K562 (cell line): ENCODE results near the gene KAT6B. TPM values are rescaled to one million over a fixed set of nuclear protein-coding genes. Genes with fewer than 3 reads are reported as not detected.

Experiments used
- ATAC-seq: fragments of 200-7000 bp; cut with Tn5 transposase; 3 replicates; pipeline ENCODE4 v1.9.1; 2020; ENCODE audit warnings: moderate library complexity
- BruUV-seq: library from RNA; stranded (reverse); fragments of 400-500 nt; replicated peaks from 2 replicates; lab custom pipeline; 2021; lab: Mats Ljungman, UMichigan
- CTCF ChIA-PET: fragments of 300-600 bp; formaldehyde crosslinking; extraction: SDS; loops from one replicate; lab custom pipeline; 2021; ENCODE audit warnings: low intra/inter-chr PET ratio; lab: Yijun Ruan, JAX
- POLR2A ChIA-PET: fragments of 300-600, 350-650 bp; sonication (Branson Sonifier 250); formaldehyde crosslinking; extraction: SDS; loops from one replicate; lab custom pipeline; 2021; ENCODE audit warnings: antibody characterized with exemption, inconsistent platforms; lab: Yijun Ruan, JAX
- DNase-seq, 4 experiments: peaks; one replicate each; pipeline versions ENCODE4 v3.0.0 to v3.0.0-alpha.2; 2011 to 2018; ENCODE audit warnings: low spot score in 3 of 4, mixed read lengths in 3 of 4; ENCODE audit errors: extremely low read depth in 1 of 4
- FAIRE-seq: peaks from 2 replicates; lab custom pipeline; 2011; peaks lifted over from hg19 to GRCh38; lab: Jason Lieb, UNC
- H2AFZ ChIP-seq: 2 replicates; pipeline ENCODE4 v1.6.0; 2011; ENCODE audit warnings: low read depth, low read length, control low read depth, inconsistent platforms
- H3K27ac ChIP-seq: fragments of 200-600 bp; 3 replicates; pipeline ENCODE4 v1.8.0; 2011; ENCODE audit warnings: low read depth, mild to moderate bottlenecking, control low read depth, inconsistent platforms, low read length, moderate library complexity, mixed read lengths; ENCODE audit errors: extremely low read depth
- H3K27me3 ChIP-seq, 2 experiments: fragments of 300-600 bp in 1 of 2; 2 replicates in 1 of 2; 3 replicates in 1 of 2; pipeline versions ENCODE4 v1.6.0 to v1.8.0; 2011; ENCODE audit warnings: inconsistent platforms in 2 of 2, low read length in 2 of 2, mild to moderate bottlenecking in 1 of 2, mixed read lengths in 1 of 2, moderate library complexity in 1 of 2; ENCODE audit not compliant: control insufficient read depth in 2 of 2, insufficient read depth in 2 of 2
- H3K36me3 ChIP-seq: fragments of 300-600 bp; 3 replicates; pipeline ENCODE4 v1.8.0; 2011; ENCODE audit warnings: mild to moderate bottlenecking, low read length, inconsistent platforms; ENCODE audit not compliant: control insufficient read depth, insufficient read depth
- H3K4me1 ChIP-seq, 2 experiments: fragments of 200-600 bp in 1 of 2; replicated peaks in 1 of 2; 2 replicates in 1 of 2; 3 replicates in 1 of 2; pipeline versions ENCODE4 v1.5.1 to v1.8.0; 2011; ENCODE audit warnings: inconsistent platforms in 2 of 2, low read length in 2 of 2, mild to moderate bottlenecking in 1 of 2, mixed read lengths in 1 of 2, moderate library complexity in 1 of 2; ENCODE audit not compliant: control insufficient read depth in 2 of 2, insufficient read depth in 2 of 2
- H3K4me2 ChIP-seq: 2 replicates; pipeline ENCODE4 v1.6.1; 2011; ENCODE audit warnings: low read length, control low read depth, inconsistent platforms, mixed read lengths; ENCODE audit not compliant: insufficient read depth
- H3K4me3 ChIP-seq: fragments of 200-600 bp; sonication (generic), shearing (Covaris generic); 2 replicates; pipeline ENCODE4 v1.5.1; 2016; ENCODE audit warnings: control low read depth, inconsistent platforms
- H3K79me2 ChIP-seq: fragments of 200-600 bp; 3 replicates; pipeline ENCODE4 v1.8.0; 2011; ENCODE audit warnings: low read length, inconsistent platforms; ENCODE audit not compliant: control insufficient read depth, insufficient read depth
- H3K9ac ChIP-seq, 2 experiments: 2 replicates each; pipeline versions ENCODE4 v1.6.0 to v1.6.1; 2011; ENCODE audit warnings: low read depth in 2 of 2, low read length in 2 of 2, control low read depth in 1 of 2, inconsistent platforms in 1 of 2, mild to moderate bottlenecking in 1 of 2, mixed read lengths in 1 of 2; ENCODE audit not compliant: insufficient read depth in 1 of 2
- H3K9me1 ChIP-seq: one replicate; pipeline ENCODE4 v1.6.0; 2011; ENCODE audit warnings: inconsistent platforms, mild to moderate bottlenecking, low read length, moderate library complexity; ENCODE audit not compliant: control insufficient read depth, insufficient read depth
- H3K9me3 ChIP-seq: replicated peaks from 2 replicates; pipeline ENCODE4 v1.5.1; 2011; ENCODE audit warnings: low read depth, low read length, inconsistent platforms; ENCODE audit not compliant: control insufficient read depth, insufficient read depth
- H4K20me1 ChIP-seq: replicated peaks from 2 replicates; pipeline ENCODE4 v1.6.1; 2011; ENCODE audit warnings: low read length, inconsistent platforms, mixed read lengths; ENCODE audit not compliant: control insufficient read depth, insufficient read depth
- ARID1B ChIP-seq: fragments of 450-650 bp; IDR thresholded peaks from 2 replicates; pipeline ENCODE4 v1.6.1; 2016; ENCODE audit warnings: antibody characterized with exemption, mild to moderate bottlenecking, inconsistent platforms
- ATF3 ChIP-seq, 2 experiments: fragments of 450-650 bp in 1 of 2; sonication (generic) in 1 of 2; formaldehyde crosslinking in 1 of 2; IDR thresholded peaks in 1 of 2; conservative IDR thresholded peaks in 1 of 2; 2 replicates each; pipeline versions ENCODE4 v1.6.1 to v1.8.1; 2016 to 2023; ENCODE audit warnings: mild to moderate bottlenecking in 2 of 2, moderate library complexity in 2 of 2, inconsistent platforms in 1 of 2, missing genetic modification reagents in 1 of 2
- FOSL1 ChIP-seq: fragments of 200-800 bp; sonication (Bioruptor generic); conservative IDR thresholded peaks from 2 replicates; pipeline ENCODE4 v1.6.1; 2016; ENCODE audit warnings: missing genetic modification characterization, missing compliant biosample characterization
- FOXK2 ChIP-seq, 2 experiments: fragments of 450-650 bp; IDR thresholded peaks in 1 of 2; conservative IDR thresholded peaks in 1 of 2; 2 replicates each; pipeline ENCODE4 v1.6.1; 2016; ENCODE audit warnings: low read depth in 2 of 2, mild to moderate bottlenecking in 1 of 2
- JUN ChIP-seq, 2 experiments: sonication (generic) in 1 of 2; formaldehyde crosslinking in 1 of 2; IDR thresholded peaks; 2 replicates each; pipeline versions ENCODE4 v1.6.1 to v1.8.0; 2012 to 2022; ENCODE audit warnings: borderline replicate concordance in 2 of 2, mild to moderate bottlenecking in 2 of 2, improper control_type of control experiment in 1 of 2, low read depth in 1 of 2, low read length in 1 of 2, missing genetic modification reagents in 1 of 2
- JUND ChIP-seq, 2 experiments: IDR thresholded peaks; 2 replicates in 1 of 2; 3 replicates in 1 of 2; pipeline ENCODE4 v1.6.1; 2011; ENCODE audit warnings: borderline replicate concordance in 2 of 2, low read depth in 2 of 2, low read length in 2 of 2, improper control_type of control experiment in 1 of 2, missing biosample characterization in 1 of 2, missing genetic modification characterization in 1 of 2, missing genetic modification reagents in 1 of 2
- KDM1A ChIP-seq, 2 experiments: fragments of 450-650 bp; IDR thresholded peaks; 2 replicates each; pipeline ENCODE4 v1.6.1; 2016; ENCODE audit warnings: mild to moderate bottlenecking in 2 of 2
- MEIS2 ChIP-seq: fragments of 450-650 bp; IDR thresholded peaks from 2 replicates; pipeline ENCODE4 v1.6.1; 2014; ENCODE audit warnings: mild to moderate bottlenecking; ENCODE audit not compliant: partially characterized antibody
- NFATC3 ChIP-seq: fragments of 450-650 bp; IDR thresholded peaks from 2 replicates; pipeline ENCODE4 v1.6.1; 2017; ENCODE audit warnings: mild to moderate bottlenecking
- NR2C2 ChIP-seq, 2 experiments: fragments of 200-800 bp in 1 of 2; sonication (Bioruptor generic) in 1 of 2; sonication (generic) in 1 of 2; formaldehyde crosslinking in 1 of 2; IDR thresholded peaks; 2 replicates each; pipeline versions ENCODE4 v1.6.1 to v1.8.0; 2016 to 2022; ENCODE audit warnings: mild to moderate bottlenecking in 1 of 2, missing compliant biosample characterization in 1 of 2, missing genetic modification characterization in 1 of 2, missing genetic modification reagents in 1 of 2
- SMARCA4 ChIP-seq: fragments of 450-650 bp; IDR thresholded peaks from 2 replicates; pipeline ENCODE4 v1.6.1; 2016
- SMARCE1 ChIP-seq: fragments of 450-650 bp; IDR thresholded peaks from 2 replicates; pipeline ENCODE4 v1.7.1; 2016; ENCODE audit warnings: mild to moderate bottlenecking
- SOX6 ChIP-seq: fragments of 450-650 bp; IDR thresholded peaks from 2 replicates; pipeline ENCODE4 v1.6.1; 2014; ENCODE audit warnings: mild to moderate bottlenecking
- TRIM25 ChIP-seq: fragments of 450-650 bp; IDR thresholded peaks from 2 replicates; pipeline ENCODE4 v1.7.0; 2016; ENCODE audit warnings: borderline replicate concordance
- ZNF217 ChIP-seq: sonication (generic); formaldehyde crosslinking; IDR thresholded peaks from 2 replicates; pipeline ENCODE4 v1.8.0; 2022; ENCODE audit warnings: mild to moderate bottlenecking, missing genetic modification reagents
- ZNF699 ChIP-seq: fragments of 250-450 bp; sonication (Bioruptor Pico); IDR thresholded peaks from 2 replicates; pipeline ENCODE4 v1.8.0; 2021; ENCODE audit warnings: mild to moderate bottlenecking, moderate library complexity; ENCODE audit not compliant: insufficient replicate concordance
- WGBS: fragments of 100-300 bp; shearing (Covaris generic); methylation state at CpG from one replicate; pipeline ENCODE4 v1.1.6; 2016; ENCODE audit warnings: low coverage, mixed read lengths; ENCODE audit not compliant: insufficient coverage; ENCODE audit errors: missing lambda C conversion rate; 5-methylcytosine and 5-hydroxymethylcytosine counted together
- in situ Hi-C: fragments of 300-500 bp; cut with MboI; formaldehyde crosslinking; loops from 4 replicates; pipeline ENCODE4 v1.15.0; 2018; ENCODE audit warnings: inconsistent platforms, mixed read lengths
- intact Hi-C: fragments of 100-400 bp; cut with micrococcal nuclease; formaldehyde crosslinking; loops from 2 replicates; pipeline ENCODE4 v1.14.2; 2022
- polyA plus RNA-seq, 8 experiments: library from polyadenylated mRNA; depleted of rRNA in 4 of 8; stranded (reverse) in 5 of 8; unstranded in 3 of 8; fragments of >200 nt; fragmentation: Nextera tagmentation in 2 of 8; fragmentation: Illumina TruSeq in 1 of 8; extraction: Ambion mirVana in 2 of 8; extraction: Trizol in 1 of 8; gene quantifications; 2 replicates each; pipeline versions ENCODE4 v1.2.1 to v1.2.3, GENCODE V29; 2011 to 2014; ENCODE audit warnings: inconsistent platforms in 1 of 8, missing spikeins in 1 of 8
- total RNA-seq, 7 experiments: library from RNA; depleted of rRNA in 6 of 7; stranded (reverse); fragments of >200 nt in 6 of 7; fragmentation: Illumina TruSeq in 2 of 7; extraction: Trizol in 2 of 7; gene quantifications; 2 replicates each; pipeline versions ENCODE4 v1.2.1 to v1.2.3, GENCODE V29; 2011 to 2021; ENCODE audit warnings: low replicate concordance in 1 of 7

The KAT6B gene
- total and polyA plus RNA-seq, 9 of the 15 experiments (the other 6 are each of a cell fraction or from before 2014, with no cell fraction given) = 1.4 to 9.2 (median 6.8) TPM

GRCh38 chr10:74799721-74800221 lies 26.6 kb upstream of the KAT6B start:
- Histone ChIP-seq H3K9ac (no peak overlapping the region), H4K20me1 (no peaks in the 10 kb centered on the region), H3K4me1 (no peaks in the 10 kb centered on the region), H3K9me1 (no peaks in the 10 kb centered on the region), H3K27me3 (peaks cover 10 to 11% of the 10 kb centered on the region in 2 experiments), H3K36me3 (no peaks in the 10 kb centered on the region), H3K4me2 (no peak overlapping the region)
- POLR2A ChIA-PET = no interaction called here
- ATAC-seq = no peak; the same call in 2 of the 3 replicates
- no peak for FAIRE-seq
- BruUV-seq = no TSS peak
- 6% methylated on average over 5 of the region's 5 CpGs for WGBS
- intact Hi-C loops = no loop called here
- peak in 1 of 2 experiments; percentile 23; a peak in 1 of 4 replicates for TF ChIP-seq KDM1A (IDR thresholded peaks at IDR 0.05)
- 0 out of 4 replicates have a peak, but pooled peaks of 1 of the 2 experiments have one; percentile 26 for TF ChIP-seq FOXK2 (conservative IDR thresholded peaks at IDR 0.05 in 1 of 2, IDR thresholded peaks at IDR 0.05 in 1 of 2; ENCODE audit: low read depth in 2 of 2)
- peak; percentile 25 for TF ChIP-seq MEIS2
- TF ChIP-seq ARID1B = 0 out of 2 replicates have a peak, but pooled peaks have one; percentile 36
- peak; percentile 89 for TF ChIP-seq FOSL1 (tag)
- TF ChIP-seq SMARCA4 = peak; percentile 38; the same call in 1 of the 2 replicates
- peak; percentile 39; the same call in 1 of the 2 replicates for TF ChIP-seq SMARCE1
- TF ChIP-seq JUN (IDR thresholded peaks at IDR 0.05; ENCODE audit: borderline replicate concordance, low read depth, low read length) = peak; percentile 55; the same call in 1 of the 2 replicates
- no peak for TF ChIP-seq JUN (CRISPR knock-in tag; IDR thresholded peaks at IDR 0.05; ENCODE audit: borderline replicate concordance)
- TF ChIP-seq TRIM25 = no peak
- no peak for TF ChIP-seq NR2C2 (CRISPR knock-in tag; IDR thresholded peaks at IDR 0.05)
- TF ChIP-seq NR2C2 (tag; IDR thresholded peaks at IDR 0.05) = no peak
- TF ChIP-seq SOX6 = peak; percentile 62
- TF ChIP-seq ZNF699 (CRISPR knock-in tag) = no peak
- TF ChIP-seq ATF3 (IDR thresholded peaks at IDR 0.05) = peak; percentile 88
- no peak for TF ChIP-seq ATF3 (CRISPR knock-in tag; conservative IDR thresholded peaks at IDR 0.05)
- peak; percentile 71; the same call in 1 of the 2 replicates for TF ChIP-seq JUND (IDR thresholded peaks at IDR 0.05; ENCODE audit: borderline replicate concordance, low read depth, low read length)
- TF ChIP-seq JUND (tag; IDR thresholded peaks at IDR 0.05; ENCODE audit: borderline replicate concordance, low read depth, low read length) = peak; percentile 83; the same call in 2 of the 3 replicates
- peak; percentile 64; the same call in 1 of the 2 replicates for TF ChIP-seq NFATC3
- no peak for TF ChIP-seq ZNF217 (CRISPR knock-in tag)
- TF ChIP-seq, all 486 proteins: peak for 12
- H3K27ac ChIP-seq = no peak overlapping the region
- peak overlapping the region; percentile 7; the same call in 1 of the 2 replicates for H2AFZ ChIP-seq
- in situ Hi-C loops = no loop called here
- H3K9me3 ChIP-seq = no peaks in the 10 kb centered on the region
- H3K79me2 ChIP-seq = no peaks in the 10 kb centered on the region
- CTCF ChIA-PET = no interaction called here
- H3K4me3 ChIP-seq = no peak overlapping the region
- DNase-seq = peak in 1 of 4 experiments; percentile 18
